ENCODE results near the gene STON1.
"Not testable (repeated sequence)": the region's sequence is repeated elsewhere in the genome, so short reads cannot be mapped to it uniquely, and the experiment has no call there.

STON1 gene

GRCh38 chr2:48551548-48551947, 21.6 kb downstream of the STON1 start:
- no peaks in the 10 kb centered on the region for H3K36me3 ChIP-seq (ENCODE audit: insufficient read depth)
- H3K4me1 ChIP-seq (ENCODE audit: low read depth, poor library complexity, severe bottlenecking) = no peaks in the 10 kb centered on the region
- no peaks in the 10 kb centered on the region for H3K27me3 ChIP-seq (ENCODE audit: insufficient read depth, low read depth)
- H3K27ac ChIP-seq = no peak overlapping the region
- H3K4me2 ChIP-seq = no peak overlapping the region
- no peak for TF ChIP-seq CTCF (conservative IDR thresholded peaks at IDR 0.05; ENCODE audit: low read depth, low read length)
- no peak overlapping the region for H3K4me3 ChIP-seq (IDR thresholded peaks at IDR 0.05; ENCODE audit: insufficient read depth, low read depth, low read length)
- H4K20me1 ChIP-seq (ENCODE audit: insufficient read depth) = no peaks in the 10 kb centered on the region
- no peak overlapping the region for H2AFZ ChIP-seq (ENCODE audit: low read depth)
- no peak overlapping the region for H3K9ac ChIP-seq
- H3K79me2 ChIP-seq (ENCODE audit: insufficient read depth, low read depth) = no peaks in the 10 kb centered on the region

- H3K27me3 ChIP-seq (ENCODE audit: insufficient read depth, low read depth); H3K36me3 ChIP-seq (ENCODE audit: insufficient read depth); H3K4me3 ChIP-seq (IDR thresholded peaks at IDR 0.05; ENCODE audit: insufficient read depth, low read depth, low read length); H3K79me2 ChIP-seq (ENCODE audit: insufficient read depth, low read depth); H3K9ac ChIP-seq; H3K4me2 ChIP-seq; H3K27ac ChIP-seq; H2AFZ ChIP-seq (ENCODE audit: low read depth); H4K20me1 ChIP-seq (ENCODE audit: insufficient read depth); H3K4me1 ChIP-seq (ENCODE audit: low read depth, poor library complexity, severe bottlenecking): not testable (repeated sequence)
Observed at GRCh38 chr2:48555071-48555470, 25.1 kb downstream of the STON1 start.

GRCh38 chr2:48558456-48558855, 28.5 kb downstream of the STON1 start:
- Histone ChIP-seq H4K20me1 (ENCODE audit: insufficient read depth) (no peaks in the 10 kb centered on the region), H3K4me2 (no peak overlapping the region), H3K9ac (no peak overlapping the region), H3K79me2 (ENCODE audit: insufficient read depth, low read depth) (no peaks in the 10 kb centered on the region), H2AFZ (ENCODE audit: low read depth) (no peak overlapping the region), H3K36me3 (ENCODE audit: insufficient read depth) (no peaks in the 10 kb centered on the region), H3K4me3 (IDR thresholded peaks at IDR 0.05; ENCODE audit: insufficient read depth, low read depth, low read length) (no peak overlapping the region), H3K4me1 (ENCODE audit: low read depth, poor library complexity, severe bottlenecking) (no peaks in the 10 kb centered on the region), H3K27me3 (ENCODE audit: insufficient read depth, low read depth) (no peaks in the 10 kb centered on the region), H3K27ac (no peak overlapping the region)
- no peak for TF ChIP-seq CTCF (conservative IDR thresholded peaks at IDR 0.05; ENCODE audit: low read depth, low read length)

- Histone ChIP-seq H3K4me2 (no peak overlapping the region), H3K27me3 (ENCODE audit: insufficient read depth, low read depth) (no peaks in the 10 kb centered on the region), H3K9ac (no peak overlapping the region), H2AFZ (ENCODE audit: low read depth) (no peak overlapping the region), H3K4me1 (ENCODE audit: low read depth, poor library complexity, severe bottlenecking) (no peaks in the 10 kb centered on the region), H3K79me2 (ENCODE audit: insufficient read depth, low read depth) (no peaks in the 10 kb centered on the region), H4K20me1 (ENCODE audit: insufficient read depth) (no peaks in the 10 kb centered on the region), H3K4me3 (IDR thresholded peaks at IDR 0.05; ENCODE audit: insufficient read depth, low read depth, low read length) (no peak overlapping the region), H3K27ac (no peak overlapping the region), H3K36me3 (ENCODE audit: insufficient read depth) (no peaks in the 10 kb centered on the region)
- TF ChIP-seq CTCF (conservative IDR thresholded peaks at IDR 0.05; ENCODE audit: low read depth, low read length) = no peak
Observed at GRCh38 chr2:48560546-48561209, 30.7 kb downstream of the STON1 start.

GRCh38 chr2:48562281-48562680, 32.3 kb downstream of the STON1 start:
- no peak for TF ChIP-seq CTCF (conservative IDR thresholded peaks at IDR 0.05; ENCODE audit: low read depth, low read length)
- no peak overlapping the region for H3K27ac ChIP-seq
- no peaks in the 10 kb centered on the region for H3K36me3 ChIP-seq (ENCODE audit: insufficient read depth)
- H3K27me3 ChIP-seq (ENCODE audit: insufficient read depth, low read depth) = no peaks in the 10 kb centered on the region
- H3K4me1 ChIP-seq (ENCODE audit: low read depth, poor library complexity, severe bottlenecking) = no peaks in the 10 kb centered on the region
- no peaks in the 10 kb centered on the region for H4K20me1 ChIP-seq (ENCODE audit: insufficient read depth)
- H3K4me3 ChIP-seq (IDR thresholded peaks at IDR 0.05; ENCODE audit: insufficient read depth, low read depth, low read length) = no peak overlapping the region
- no peak overlapping the region for H2AFZ ChIP-seq (ENCODE audit: low read depth)
- no peak overlapping the region for H3K9ac ChIP-seq
- no peaks in the 10 kb centered on the region for H3K79me2 ChIP-seq (ENCODE audit: insufficient read depth, low read depth)
- H3K4me2 ChIP-seq = no peak overlapping the region
